HG03521 (cell line): ENCODE measurements around the gene ABCC10.
A peak's percentile ranks its signal among the peaks of the same experiment; 100 is the strongest.
"Not testable (repeated sequence)": the region's sequence is repeated elsewhere in the genome, so short reads cannot be mapped to it uniquely, and the experiment has no call there.

Experiments used
- ATAC-seq: cut with Tn5 transposase; IDR thresholded peaks from one replicate; pipeline ENCODE4 v1.9.1; 2021; ENCODE audit warnings: mild to moderate bottlenecking, moderate library complexity; ENCODE audit not compliant: unreplicated experiment

ABCC10 gene

DNA sequence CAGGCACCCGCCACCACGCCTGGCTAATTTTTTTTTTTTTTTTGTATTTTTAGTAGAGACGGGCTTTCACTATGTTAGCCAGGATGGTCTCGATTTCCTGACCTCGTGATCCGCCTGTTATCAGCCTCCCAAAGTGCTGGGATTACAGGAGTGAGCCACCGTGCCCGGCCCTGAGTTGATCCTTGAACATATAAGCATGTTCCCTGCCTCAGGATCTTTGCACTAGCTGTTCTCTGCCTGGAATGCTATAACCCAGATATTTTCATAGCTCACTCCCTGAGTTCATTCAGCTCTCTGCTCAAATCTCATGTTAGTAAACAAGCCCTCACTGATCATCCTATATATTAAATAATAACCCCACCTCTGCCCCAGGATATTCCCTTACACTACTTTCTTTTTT lies 37.0 kb downstream of the ABCC10 start:
- no peak for ATAC-seq

DNA sequence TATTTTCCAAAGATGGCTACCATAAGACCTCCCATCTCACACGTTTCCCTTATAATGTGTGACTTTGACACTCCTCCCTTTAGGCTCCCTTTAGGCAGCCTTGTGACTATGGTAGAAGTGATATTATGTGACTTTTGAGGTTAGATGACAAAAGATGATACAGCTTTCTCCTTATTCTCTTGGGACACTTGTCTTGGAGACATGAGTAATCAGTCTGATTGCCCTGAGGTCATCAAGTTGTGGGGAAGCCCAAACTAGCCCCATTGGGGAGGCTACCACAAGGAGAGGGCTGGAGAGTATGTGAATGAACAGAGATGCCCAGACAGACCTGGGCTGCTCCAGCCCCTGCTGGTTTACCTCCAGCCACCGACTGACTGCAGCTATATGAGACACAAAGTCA lies 38.6 kb downstream of the ABCC10 start:
- no peak for ATAC-seq

- ATAC-seq: not testable (repeated sequence)
Observed at GRCh38 chr6:43467265-43467664, 39.9 kb downstream of the ABCC10 start.

DNA sequence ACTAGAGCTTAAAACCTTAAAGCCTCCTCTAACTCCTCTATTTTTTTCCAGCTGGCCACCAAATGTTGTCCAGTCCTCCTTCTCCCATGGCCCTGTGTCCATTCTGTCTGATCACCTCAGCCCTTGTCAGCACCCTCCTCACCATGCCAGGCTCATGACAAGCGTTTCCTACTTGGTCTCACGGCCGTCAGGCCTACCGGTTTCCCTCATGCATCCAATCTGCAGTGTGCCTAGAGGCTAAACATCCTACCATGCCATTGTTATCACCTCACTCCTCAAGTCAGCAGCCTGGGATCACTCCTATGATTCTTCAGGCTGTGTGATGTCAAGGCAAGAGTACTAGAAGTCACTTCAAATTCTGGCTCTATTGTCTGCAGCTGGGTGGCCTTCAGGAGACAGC lies 40.4 kb downstream of the ABCC10 start:
- no peak for ATAC-seq

GRCh38 chr6:43468240-43468639 lies 40.9 kb downstream of the ABCC10 start:
- no peak for ATAC-seq

DNA sequence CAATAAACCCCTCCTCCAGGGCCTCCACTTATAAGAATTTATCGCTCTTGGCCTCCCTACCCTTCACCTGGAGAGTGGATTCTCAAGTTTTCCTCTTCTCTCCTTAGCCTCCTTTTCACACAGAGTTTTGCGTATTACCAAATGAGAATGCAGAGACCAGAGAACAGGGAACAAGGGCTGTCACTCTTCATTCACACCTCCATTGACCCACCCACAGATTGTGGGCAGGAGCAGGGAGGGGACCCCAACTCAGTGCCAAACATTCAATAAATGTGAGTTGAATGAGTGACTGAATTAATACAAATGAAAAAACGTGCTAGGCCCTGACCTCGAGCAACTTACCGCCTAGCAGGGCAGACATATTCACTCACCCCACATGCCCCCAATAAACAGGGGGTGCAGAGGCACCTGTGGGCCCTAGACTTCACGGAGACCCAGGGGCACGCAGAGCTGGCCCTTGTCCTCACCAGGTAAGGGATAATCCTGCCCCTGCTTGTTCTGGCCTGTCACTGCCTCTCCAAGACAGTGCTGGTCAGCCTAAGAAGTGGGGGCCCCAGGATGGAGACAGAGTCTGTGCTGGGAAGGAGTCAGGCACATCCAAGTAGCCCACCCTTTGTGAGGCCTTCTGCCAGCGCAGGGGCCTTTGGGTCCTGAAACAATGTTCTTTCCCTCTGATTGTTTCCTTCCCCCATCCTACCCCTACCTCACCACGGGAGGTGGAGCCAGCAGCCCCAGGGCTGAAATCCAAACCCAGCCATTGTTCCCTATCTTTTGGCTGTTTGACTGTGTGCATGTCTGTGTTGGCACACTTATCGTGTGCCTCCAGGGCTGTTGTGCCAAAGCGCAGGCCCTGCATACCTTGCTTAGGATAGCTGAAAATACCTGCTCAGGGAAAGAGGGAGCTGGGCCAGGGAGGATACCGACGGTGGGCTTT lies 41.7 kb downstream of the ABCC10 start:
- ATAC-seq: no peak

DNA sequence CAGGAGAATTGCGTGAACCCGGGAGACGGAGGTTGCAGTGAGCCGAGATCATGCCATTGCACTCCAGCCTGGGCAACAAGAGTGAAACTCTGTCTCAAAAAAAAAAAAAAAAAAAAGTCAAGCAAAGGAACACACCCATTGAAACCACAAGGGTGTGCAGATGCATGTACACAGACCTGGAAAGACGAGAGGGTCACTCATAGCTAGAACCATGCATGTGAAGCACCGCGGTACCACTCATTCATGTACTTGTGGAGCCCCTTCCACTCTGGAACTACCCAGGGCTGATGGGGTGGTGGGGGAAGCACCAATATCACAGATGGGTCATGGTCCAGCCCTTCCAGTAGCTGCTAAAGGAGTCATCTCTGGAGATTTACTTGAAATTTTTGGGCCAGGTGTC lies 42.6 kb downstream of the ABCC10 start:
- no peak for ATAC-seq

DNA sequence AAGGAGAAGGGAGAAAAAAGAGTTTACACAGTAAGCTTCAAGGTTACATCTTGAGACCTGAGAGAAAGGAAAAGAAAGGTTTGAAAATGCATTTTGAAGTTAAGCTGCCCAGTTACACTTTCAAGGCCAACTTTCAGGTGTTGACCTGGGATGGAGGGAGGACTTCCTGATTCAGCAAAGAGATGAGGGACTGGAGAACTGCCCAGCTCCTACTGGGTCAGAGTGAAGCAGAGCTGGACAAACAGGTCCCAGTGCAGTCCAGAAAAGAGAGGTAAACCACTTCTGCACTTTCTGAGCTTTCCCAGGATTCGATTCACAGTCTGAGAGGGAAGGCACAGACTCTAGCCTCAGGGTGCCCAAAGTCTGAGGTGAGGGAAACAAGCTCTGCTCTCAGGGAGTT lies 44.1 kb downstream of the ABCC10 start:
- no peak for ATAC-seq

DNA sequence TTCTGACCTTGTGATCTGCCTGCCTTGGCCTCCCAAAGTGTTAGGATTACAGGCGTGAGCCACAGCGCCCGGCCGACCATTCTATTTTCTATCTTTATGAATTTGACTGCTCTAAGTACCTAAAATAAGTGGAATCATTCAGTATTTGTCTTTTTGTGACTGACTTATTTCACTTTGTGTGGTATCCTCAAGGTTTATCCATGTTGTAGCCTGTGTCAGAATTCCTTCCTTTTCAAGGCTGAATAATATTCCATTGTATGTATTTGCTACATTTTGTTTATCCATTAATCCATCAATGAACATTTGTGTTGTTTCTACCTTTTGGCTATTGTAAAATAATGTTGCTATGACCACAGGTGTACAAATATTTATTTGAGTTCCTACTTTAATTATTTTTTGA lies 45.2 kb downstream of the ABCC10 start:
- ATAC-seq: no peak

DNA sequence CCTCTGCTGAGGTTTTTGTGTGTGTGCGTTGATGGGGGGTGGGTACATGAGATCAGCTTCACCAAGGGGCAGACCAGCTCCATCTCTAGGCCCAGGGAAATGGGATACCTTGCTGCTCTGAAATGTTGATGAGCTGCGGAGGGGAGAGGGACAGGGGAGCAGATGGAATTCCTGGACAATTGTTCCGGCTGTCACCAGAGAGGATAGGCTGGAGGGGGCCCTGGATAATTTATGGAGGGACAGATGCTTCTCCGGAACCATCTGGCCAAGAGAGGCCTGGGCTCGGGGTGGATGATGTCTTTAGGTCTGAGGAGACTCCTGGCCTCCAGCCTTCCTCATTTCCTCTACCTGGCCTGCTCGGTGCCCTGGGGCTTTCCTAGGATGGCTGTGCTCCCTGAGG lies 48.2 kb downstream of the ABCC10 start:
- no peak for ATAC-seq

- no peak for ATAC-seq
Observed at GRCh38 chr6:43476746-43477145, 49.4 kb downstream of the ABCC10 start.

DNA sequence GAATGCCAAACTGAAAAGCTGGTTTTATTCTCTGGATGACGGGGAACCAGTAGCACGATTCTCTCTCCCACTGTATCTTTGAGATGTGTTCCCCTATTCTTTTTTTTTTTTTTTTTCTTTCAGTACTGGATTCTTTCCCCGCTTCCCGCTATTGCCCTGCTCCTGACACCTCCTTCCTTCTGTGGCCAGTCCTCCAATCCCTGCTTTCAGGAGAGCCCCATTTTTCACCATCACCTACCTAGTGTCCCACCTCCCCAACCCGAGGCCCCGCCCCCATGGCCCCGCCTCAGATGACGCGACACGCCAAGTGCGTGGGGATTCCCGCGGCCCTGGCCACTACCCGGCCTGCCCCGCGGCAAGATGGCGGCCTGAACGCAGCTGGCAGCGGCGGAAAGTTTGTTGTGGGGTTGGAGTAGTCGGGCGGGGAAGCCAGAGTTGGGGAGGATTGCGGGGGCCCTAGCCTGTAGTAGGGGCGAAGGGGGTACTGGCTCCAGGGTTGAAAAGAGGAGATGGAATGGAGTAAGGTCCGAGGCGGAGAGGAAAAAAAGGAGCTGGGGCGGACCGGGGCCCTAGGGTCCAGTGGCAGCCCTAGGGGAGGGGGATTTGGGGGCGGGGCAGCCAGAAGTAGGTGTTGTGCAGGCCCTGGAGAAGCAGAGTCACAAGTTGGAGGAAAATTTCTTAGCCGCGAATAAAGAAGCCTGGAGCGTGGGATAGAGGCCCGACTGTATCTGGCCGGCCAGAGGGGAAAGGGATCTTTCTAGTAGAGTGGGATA lies 50.1 kb downstream of the ABCC10 start, which contains the start of gene TJAP1:
TJAP1 (plus strand) TSS at position 336 of the 773 bp plus-strand sequence. CDS start 21,432 bp downstream, outside the sequence.
- peak; percentile 99 for ATAC-seq

DNA sequence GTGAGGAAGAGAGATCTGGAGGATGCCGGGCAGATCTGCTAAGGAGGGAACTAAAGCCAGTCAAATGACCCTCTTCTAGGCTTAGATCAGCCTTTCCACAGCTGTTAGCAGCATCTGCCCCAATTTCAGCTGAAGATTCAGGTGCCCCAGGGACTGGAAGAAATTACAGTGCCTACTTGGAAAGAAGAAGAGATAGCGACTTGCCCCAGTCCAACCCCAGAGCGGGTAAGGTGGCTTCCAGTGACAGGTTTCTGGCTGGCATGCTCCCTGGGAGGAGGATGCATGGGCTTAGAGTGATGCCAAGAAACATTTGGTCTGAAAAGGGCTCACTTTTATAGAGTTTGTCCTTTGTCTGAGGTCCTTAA lies 50.6 kb downstream of the ABCC10 start:
- no peak for ATAC-seq

DNA sequence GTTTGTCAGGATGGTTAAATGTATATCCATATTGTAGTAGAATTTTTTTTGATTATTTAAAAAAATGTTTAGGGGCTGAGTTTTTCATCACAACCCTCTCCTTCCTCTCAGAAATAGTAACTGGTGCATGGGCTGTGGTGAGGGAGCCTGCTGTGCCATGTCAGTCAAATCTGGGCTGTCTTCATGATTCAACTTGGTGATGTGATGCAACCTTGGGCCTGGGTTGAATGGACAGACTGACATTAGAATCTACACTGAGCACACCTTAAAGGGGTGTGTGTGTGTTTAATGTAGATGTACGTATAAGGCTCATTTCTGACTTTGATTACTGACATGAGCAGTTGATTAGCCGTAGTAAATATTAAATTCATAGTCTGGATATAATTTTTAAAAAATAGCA lies 53.7 kb downstream of the ABCC10 start:
- no peak for ATAC-seq

DNA sequence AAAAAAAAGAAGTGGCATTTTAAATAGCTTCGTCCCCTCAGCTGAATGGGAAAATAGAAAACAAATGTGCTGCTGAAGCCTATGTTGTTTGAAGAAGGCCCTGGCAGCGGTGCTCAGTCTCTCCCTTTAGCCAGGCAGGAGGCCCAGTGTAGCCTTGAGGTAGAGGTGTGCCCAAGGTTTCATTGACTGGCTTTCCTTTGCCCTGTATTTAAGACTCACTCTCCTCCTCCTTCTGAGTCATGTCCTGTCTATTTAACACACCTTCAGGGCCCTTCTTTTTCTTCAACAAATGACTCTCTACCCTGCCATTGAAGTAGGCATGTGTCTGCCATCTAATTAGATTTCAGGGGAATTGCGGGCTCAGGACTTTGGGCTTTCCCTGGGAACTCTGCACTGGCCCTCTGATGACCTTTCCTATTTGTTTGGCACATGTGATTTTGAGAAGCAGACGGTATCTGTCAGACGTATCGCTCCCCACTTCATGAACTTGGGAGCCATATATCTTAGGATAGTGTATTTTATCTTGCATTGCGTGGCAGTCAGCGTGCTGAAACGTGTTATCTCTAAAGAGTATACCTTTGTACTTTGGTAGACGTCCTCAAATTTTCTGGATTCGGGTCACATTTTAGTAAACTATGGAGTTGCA lies 54.4 kb downstream of the ABCC10 start:
- ATAC-seq: no peak

DNA sequence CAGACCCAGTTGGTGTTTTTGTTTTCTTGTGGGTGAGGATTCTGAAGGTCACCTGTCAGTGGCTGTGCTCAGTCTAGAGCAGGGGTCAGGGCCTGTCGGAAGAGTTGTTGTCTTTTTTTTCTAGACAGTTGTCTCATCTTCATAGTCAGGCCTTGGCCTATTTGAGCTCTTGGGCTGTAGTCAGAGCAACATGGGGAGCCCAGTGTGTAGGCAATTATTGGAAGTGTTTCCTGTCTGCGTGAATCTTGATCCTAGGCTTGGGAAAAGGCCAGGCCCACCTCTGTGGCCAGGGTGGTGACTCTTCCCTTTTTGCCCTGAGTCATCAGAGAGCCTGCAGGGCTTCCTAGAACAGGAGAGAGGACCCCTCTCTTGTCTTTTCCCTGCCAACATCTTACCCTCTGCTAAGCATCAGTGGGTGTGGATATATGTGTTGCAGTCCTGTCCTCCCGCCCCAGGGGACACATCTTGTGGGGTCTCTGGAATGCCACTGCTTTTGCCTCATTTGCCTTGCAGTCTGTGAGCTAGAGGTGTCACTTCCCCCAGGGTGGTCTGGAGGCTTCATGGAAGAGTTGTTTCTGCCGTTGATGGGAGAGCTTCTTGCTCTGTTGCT lies 61.4 kb downstream of the ABCC10 start:
- no peak for ATAC-seq

DNA sequence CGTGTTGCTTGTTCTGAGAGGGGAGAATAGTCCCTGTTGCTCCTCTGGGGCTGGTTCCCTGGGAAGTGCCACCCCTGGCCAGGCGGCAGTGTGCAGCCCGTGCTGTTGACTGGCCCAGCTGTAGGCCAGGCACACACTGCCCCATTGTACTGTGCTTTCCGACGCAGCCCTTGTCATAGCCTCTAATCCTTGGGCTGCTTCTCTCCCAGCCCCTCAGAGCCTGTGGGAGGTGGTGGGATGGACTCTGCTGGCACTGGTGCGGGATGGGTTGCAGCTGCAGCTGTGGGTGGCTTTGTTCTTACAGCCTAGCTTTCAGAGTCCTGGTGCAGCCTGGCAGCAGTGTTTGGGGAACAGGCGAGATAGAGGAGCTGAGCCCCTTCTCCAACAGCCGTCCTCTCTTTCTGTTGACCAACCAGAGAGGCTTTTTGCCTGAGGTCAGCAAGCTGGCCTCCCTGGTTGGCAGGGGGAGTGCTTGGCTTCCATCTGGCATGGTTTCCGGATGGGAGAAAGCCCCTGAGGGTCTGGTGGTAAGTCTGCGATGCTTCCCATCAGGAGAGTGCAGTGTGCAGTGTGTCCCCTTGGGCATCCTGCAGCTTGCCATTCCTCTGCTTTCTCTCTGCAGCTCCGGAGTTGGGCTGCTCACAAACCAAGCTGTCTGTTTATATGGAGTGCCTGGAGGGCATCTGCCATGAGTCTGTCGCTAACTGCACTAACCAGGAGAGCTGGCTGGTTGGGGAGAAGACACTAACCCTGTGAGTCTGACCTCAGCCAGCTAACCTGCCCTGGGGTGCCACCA lies 62.1 kb downstream of the ABCC10 start:
- no peak for ATAC-seq

DNA sequence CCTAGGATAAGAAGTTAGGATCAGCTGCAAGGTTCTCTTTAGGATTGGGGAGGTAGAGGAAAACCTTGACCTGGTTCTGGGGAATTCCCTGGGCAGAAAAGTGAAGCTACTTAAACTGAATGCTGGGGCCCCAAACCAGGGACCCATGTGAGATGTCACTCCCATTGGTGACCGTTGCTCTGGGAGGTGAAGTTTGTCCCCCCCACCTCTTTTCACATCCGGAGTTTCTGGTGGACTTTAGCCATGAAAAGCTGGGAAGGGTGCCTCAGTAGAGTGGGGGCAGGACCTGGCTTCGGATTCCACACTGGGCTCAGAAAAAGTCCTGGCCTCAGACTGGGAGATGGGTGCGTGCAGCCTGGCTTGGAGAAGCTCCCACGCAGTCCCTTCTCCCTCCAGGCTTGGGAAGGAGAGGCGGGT lies 63.2 kb downstream of the ABCC10 start:
- ATAC-seq: no peak

- no peak for ATAC-seq
Observed at GRCh38 chr6:43491750-43492661, 64.7 kb downstream of the ABCC10 start.
